Nephron (organoid): ENCODE measurements around the gene TBC1D9.

Experiments
- H3K27ac Mint-ChIP-seq, 3 experiments: 2 replicates each; pipeline ENCODE4 v1.8.0; 2020; ENCODE audit warnings: mixed read lengths in 3 of 3, mild to moderate bottlenecking in 2 of 3, moderate library complexity in 1 of 3
- H3K27me3 Mint-ChIP-seq: 2 replicates; pipeline ENCODE4 v1.8.0; 2021; ENCODE audit warnings: low read depth, mild to moderate bottlenecking, moderate library complexity, mixed read lengths
- H3K36me3 Mint-ChIP-seq: 2 replicates; pipeline ENCODE4 v1.8.0; 2020; ENCODE audit warnings: low read depth, mixed read lengths
- H3K4me1 Mint-ChIP-seq: 2 replicates; pipeline ENCODE4 v1.8.0; 2020; ENCODE audit warnings: mixed read lengths
- H3K4me3 Mint-ChIP-seq, 3 experiments: 2 replicates each; pipeline ENCODE4 v1.8.0; 2020; ENCODE audit warnings: mild to moderate bottlenecking in 3 of 3, mixed read lengths in 3 of 3, moderate library complexity in 2 of 3
- H3K9me3 Mint-ChIP-seq: 2 replicates; pipeline ENCODE4 v1.8.0; 2020; ENCODE audit warnings: mixed read lengths
- TF ChIP-seq, protein P1 (sequence below), 3 experiments: fragments of 200-600 bp; sonication (generic); IDR thresholded peaks; one replicate each; pipeline ENCODE4 v1.5.0; 2021; ENCODE audit warnings: antibody characterized with exemption in 3 of 3; ENCODE audit not compliant: unreplicated experiment in 3 of 3

Gene TBC1D9

DNA sequence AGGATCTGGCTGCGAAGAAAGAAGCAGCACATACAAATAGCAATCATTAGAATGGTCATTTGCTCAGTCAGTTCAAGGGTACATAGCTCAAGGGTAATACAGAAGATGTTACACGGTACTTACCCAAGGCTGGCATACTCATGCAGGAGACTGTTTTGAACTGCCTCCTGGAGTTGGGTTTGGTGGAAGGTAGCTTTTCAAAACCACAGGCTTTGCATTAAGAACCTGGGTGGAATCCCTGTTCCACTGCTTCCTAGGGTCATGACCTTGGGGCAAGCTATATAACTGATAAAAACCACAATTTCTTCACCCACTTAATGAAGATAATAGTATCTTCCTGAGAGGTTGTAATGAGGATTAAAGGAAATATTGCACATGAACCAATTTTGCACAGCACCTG is 36.5 kb downstream of the TBC1D9 start:
- H3K4me1 Mint-ChIP-seq, result no peaks in the 10 kb centered on the region
- no peak overlapping the region for H3K4me3 Mint-ChIP-seq
- no peaks in the 10 kb centered on the region for H3K27me3 Mint-ChIP-seq
- H3K27ac Mint-ChIP-seq, result peak overlapping the region in 1 of 3 experiments; percentile 41
- TF ChIP-seq, protein P1, sequence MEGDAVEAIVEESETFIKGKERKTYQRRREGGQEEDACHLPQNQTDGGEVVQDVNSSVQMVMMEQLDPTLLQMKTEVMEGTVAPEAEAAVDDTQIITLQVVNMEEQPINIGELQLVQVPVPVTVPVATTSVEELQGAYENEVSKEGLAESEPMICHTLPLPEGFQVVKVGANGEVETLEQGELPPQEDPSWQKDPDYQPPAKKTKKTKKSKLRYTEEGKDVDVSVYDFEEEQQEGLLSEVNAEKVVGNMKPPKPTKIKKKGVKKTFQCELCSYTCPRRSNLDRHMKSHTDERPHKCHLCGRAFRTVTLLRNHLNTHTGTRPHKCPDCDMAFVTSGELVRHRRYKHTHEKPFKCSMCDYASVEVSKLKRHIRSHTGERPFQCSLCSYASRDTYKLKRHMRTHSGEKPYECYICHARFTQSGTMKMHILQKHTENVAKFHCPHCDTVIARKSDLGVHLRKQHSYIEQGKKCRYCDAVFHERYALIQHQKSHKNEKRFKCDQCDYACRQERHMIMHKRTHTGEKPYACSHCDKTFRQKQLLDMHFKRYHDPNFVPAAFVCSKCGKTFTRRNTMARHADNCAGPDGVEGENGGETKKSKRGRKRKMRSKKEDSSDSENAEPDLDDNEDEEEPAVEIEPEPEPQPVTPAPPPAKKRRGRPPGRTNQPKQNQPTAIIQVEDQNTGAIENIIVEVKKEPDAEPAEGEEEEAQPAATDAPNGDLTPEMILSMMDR (IDR thresholded peaks at IDR 0.05; ENCODE audit: unreplicated experiment in 3 of 3), result no peak
- no peaks in the 10 kb centered on the region for H3K9me3 Mint-ChIP-seq
- peaks cover 3% of the 10 kb centered on the region for H3K36me3 Mint-ChIP-seq

DNA sequence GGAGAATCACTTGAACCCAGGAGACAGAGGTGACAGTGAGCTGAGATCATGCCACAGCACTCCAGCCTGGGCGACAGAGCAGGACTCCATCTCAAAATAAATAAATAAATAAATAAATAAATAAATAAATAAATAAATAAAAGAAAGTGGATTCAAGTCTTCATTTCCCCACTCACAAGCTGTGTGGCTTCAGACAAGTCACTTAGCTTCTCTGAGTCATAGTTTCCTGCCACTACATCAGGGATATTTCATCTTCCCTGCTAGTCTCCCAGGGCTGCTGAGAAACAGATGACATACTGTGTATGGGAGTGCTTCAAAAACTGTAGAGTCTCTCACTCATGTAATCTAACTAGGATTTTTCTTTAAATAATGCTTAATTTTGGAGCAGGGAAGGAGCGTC is 37.2 kb downstream of the TBC1D9 start:
- no peaks in the 10 kb centered on the region for H3K9me3 Mint-ChIP-seq
- no peaks in the 10 kb centered on the region for H3K27me3 Mint-ChIP-seq
- no peaks in the 10 kb centered on the region for H3K4me1 Mint-ChIP-seq
- TF ChIP-seq, protein P1 (IDR thresholded peaks at IDR 0.05; ENCODE audit: unreplicated experiment in 3 of 3), result no peak
- H3K4me3 Mint-ChIP-seq, result no peak overlapping the region
- H3K27ac Mint-ChIP-seq, result peak overlapping the region in 2 of 3 experiments; percentile 10 to 41
- H3K36me3 Mint-ChIP-seq, result peaks cover 3% of the 10 kb centered on the region

DNA sequence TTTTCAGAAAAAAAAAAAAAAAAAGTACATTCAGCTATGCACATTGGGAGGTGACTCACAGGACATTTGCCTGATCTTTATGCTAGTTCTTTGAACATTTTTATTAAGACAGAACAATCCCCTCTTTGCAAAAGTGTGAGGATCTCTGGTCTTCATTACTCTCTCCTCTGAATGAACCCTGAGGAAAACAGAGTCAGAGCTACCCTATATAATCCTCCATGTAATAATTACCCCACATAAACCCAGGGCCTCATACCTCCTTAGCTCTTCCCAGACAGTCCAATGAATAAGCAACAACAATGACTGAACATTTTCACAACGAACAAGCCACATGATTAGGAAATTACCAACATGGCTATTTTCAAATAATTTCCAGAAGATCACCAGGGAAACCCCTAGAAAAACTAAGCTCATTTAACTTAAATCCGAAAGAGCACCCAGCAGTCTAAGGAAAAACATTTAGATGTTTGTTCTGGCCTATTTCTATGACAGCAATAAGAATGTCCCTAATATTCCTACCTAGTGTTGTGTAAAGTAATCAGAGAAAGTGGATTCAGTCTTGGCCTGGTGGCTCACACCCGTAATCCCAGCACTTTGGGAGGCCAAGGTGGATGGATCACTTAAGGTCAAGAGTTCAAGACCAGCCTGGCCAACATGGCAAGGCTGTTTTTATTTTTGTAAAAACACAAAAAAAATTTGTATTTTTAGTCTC is 37.8 kb downstream of the TBC1D9 start:
- Mint-ChIP-seq H3K4me1 (no peaks in the 10 kb centered on the region), H3K36me3 (peaks cover 3% of the 10 kb centered on the region), H3K27ac (peak overlapping the region; percentile 7 to 75 (median 58)), H3K9me3 (no peaks in the 10 kb centered on the region), H3K27me3 (no peaks in the 10 kb centered on the region), H3K4me3 (no peak overlapping the region)
- TF ChIP-seq, protein P1 (IDR thresholded peaks at IDR 0.05; ENCODE audit: unreplicated experiment in 3 of 3), result no peak

DNA sequence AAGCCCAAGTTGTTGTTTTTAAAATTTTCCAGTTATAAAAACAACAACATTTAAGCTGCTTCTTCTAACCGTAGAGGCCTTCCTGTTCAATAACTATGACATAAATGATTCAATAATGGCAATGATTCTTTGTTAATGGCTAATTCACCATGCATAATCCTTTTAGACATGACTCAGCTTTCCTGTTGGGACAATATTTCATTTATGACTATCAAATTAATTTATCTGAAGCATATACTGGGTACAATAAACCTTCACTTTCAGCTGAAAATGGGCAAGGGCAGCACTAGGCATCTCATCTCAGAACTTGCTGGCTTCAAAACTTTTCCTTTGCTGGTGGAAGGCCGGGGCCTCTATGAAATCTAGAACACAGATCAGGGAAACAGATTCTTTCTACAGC is 38.9 kb downstream of the TBC1D9 start:
- Mint-ChIP-seq H3K4me3 (no peak overlapping the region), H3K36me3 (peaks cover 3% of the 10 kb centered on the region)
- TF ChIP-seq, protein P1 (IDR thresholded peaks at IDR 0.05; ENCODE audit: unreplicated experiment in 3 of 3), result no peak

DNA sequence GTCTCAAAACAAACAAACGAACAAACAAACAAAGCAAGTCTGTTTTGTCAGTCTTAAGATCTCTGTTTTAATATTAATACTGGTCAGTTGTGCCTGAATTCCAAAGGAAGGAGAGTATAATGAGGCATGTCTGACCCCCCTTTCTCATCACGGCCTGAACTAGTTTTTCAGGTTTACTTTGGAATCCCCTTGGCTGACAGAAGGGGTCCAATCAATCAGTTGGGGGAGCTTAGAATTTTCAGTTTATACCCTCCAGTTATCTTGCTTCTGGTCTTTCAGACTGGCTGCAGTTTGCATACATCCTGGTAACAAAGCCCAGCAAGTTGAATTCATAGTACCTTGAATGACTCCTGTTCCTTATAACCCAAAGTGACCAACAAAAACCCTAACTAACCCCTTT is 41.1 kb downstream of the TBC1D9 start:
- no peaks in the 10 kb centered on the region for H3K9me3 Mint-ChIP-seq
- TF ChIP-seq, protein P1 (IDR thresholded peaks at IDR 0.05; ENCODE audit: unreplicated experiment in 3 of 3), result no peak
- no peak overlapping the region for H3K4me3 Mint-ChIP-seq
- H3K27me3 Mint-ChIP-seq, result no peaks in the 10 kb centered on the region
- H3K27ac Mint-ChIP-seq, result peak overlapping the region in 2 of 3 experiments; percentile 34 to 58
- H3K36me3 Mint-ChIP-seq, result peaks cover 3% of the 10 kb centered on the region
- H3K4me1 Mint-ChIP-seq, result no peaks in the 10 kb centered on the region

More for the DNA sequence above, 38.9 kb downstream of the TBC1D9 start:
- Mint-ChIP-seq H3K4me1 (no peaks in the 10 kb centered on the region), H3K27ac (peak overlapping the region; percentile 17 to 45 (median 30)), H3K27me3 (no peaks in the 10 kb centered on the region), H3K9me3 (no peaks in the 10 kb centered on the region)

DNA sequence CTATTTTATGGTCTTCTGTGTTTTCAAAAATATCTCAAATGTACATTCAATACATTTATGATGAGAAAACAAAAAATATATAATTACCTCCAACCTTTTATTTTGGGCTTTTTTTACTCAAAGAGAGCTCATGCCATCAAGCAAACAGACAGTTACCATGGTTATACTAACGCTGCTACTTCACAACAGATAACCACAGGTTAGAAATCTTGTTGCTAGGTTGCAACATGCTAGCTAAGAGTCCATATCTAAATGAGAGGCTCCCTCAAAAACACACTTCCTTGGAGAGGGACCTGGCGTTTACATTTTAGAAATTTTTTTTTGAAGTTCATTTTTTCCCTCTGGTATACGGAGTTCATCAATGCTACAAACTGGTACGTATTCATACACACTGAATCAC is 44.3 kb downstream of the TBC1D9 start:
- Mint-ChIP-seq H3K4me3 (no peak overlapping the region), H3K4me1 (no peaks in the 10 kb centered on the region), H3K9me3 (no peaks in the 10 kb centered on the region), H3K27ac (no peak overlapping the region), H3K36me3 (peaks cover 12% of the 10 kb centered on the region), H3K27me3 (no peaks in the 10 kb centered on the region)
- TF ChIP-seq, protein P1 (IDR thresholded peaks at IDR 0.05; ENCODE audit: unreplicated experiment in 3 of 3), result no peak
